GM10248 (cell line): ENCODE results near the gene CRADD.

Experiments used
- CTCF ChIA-PET: fragments of 300-600 bp; sonication (Branson Sonifier 250); formaldehyde crosslinking; extraction: SDS; loops from one replicate; lab custom pipeline; 2021; ENCODE audit warnings: antibody characterized with exemption; lab: Yijun Ruan, JAX
- POLR2A ChIA-PET: fragments of 350-650 bp; sonication (Branson Sonifier 250); formaldehyde crosslinking; extraction: SDS; loops from one replicate; lab custom pipeline; 2020; ENCODE audit warnings: antibody characterized with exemption; lab: Yijun Ruan, JAX
- DNase-seq: peaks from one replicate; pipeline ENCODE4 v3.0.0; 2012; ENCODE audit errors: extremely low spot score
- CTCF ChIP-seq: IDR thresholded peaks from 2 replicates; pipeline ENCODE4 v1.5.1; 2012; ENCODE audit warnings: mild to moderate bottlenecking, low read depth; ENCODE audit errors: extremely low read depth, missing control alignments, control extremely low read depth

CRADD gene

DNA sequence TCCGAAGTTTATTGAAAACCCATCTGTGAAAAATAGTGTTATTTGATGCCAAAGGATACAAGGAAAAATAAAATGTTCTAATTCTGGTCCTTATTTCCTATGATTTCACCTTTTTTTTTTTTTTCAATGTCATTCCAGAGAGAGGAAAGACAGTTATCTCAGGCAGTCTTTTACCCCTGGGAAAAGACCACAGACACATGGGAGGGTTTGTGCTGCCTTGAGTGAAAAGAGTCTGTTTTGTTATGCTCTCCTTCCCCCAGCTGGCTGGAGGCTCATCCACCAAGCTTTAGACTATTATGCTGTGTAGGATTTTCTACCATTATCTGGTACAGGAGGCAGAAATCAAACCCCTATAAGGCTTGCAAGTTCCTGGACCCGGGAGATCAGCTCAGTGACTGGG, 151.8 kb downstream of the CRADD start:
- no peak for TF ChIP-seq CTCF
- no peak for DNase-seq
- POLR2A ChIA-PET = no interaction called here
- CTCF ChIA-PET = interaction anchor here (1.3 to 3.4 kb wide), 5 partner anchors 10 to 273 kb away, joined by 4 to 12 read pairs (median 4); no protein-coding TSS in a partner anchor

DNA sequence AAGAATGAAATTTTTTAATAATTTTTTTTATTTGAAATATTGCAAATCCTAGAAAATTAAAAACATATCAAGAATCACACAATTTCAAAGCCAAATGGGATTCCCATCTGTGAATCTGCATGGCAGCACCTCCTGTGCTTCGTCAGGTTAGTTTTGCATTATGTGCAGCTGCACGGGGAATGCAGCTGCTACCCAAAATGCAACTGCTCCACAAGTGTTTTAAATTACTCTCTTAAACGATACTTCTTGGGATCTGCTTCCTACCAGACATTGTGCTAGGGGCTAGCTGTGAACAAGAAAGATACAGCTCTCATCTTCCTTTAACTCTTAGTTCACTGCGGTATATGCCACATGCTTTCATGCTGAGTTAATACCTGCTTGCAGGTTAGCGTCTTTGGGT, 154.2 kb downstream of the CRADD start:
- CTCF ChIA-PET = interaction anchor here (1.2 to 3.4 kb wide), 2 partner anchors 8 kb away, joined by 3 to 12 read pairs; no protein-coding TSS in a partner anchor
- no peak for TF ChIP-seq CTCF
- no peak for DNase-seq
- POLR2A ChIA-PET = no interaction called here

DNA sequence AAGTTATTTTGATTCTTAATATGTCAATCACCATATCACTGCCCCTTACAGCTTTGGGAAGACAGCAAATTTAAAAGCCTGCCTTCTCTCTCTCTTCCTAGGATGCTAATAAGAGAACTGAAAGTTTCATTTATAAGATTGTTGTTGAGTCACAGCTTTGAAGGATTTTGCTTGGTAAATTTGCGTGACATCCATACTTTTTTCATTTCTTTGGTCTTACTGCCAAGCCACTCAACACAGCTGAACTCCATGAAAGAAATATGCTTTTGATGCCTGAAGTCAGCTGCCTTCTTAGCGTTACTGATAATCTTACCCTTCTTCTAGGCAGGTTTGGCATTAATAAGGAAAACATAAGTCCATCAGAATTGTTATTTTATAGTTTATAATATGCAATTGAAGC, 155.0 kb downstream of the CRADD start:
- no peak for TF ChIP-seq CTCF
- POLR2A ChIA-PET = no interaction called here
- CTCF ChIA-PET = interaction anchor here (1.2 kb wide), 1 partner anchor 9 kb away, joined by 3 read pairs; no protein-coding TSS in a partner anchor
- no peak for DNase-seq

DNA sequence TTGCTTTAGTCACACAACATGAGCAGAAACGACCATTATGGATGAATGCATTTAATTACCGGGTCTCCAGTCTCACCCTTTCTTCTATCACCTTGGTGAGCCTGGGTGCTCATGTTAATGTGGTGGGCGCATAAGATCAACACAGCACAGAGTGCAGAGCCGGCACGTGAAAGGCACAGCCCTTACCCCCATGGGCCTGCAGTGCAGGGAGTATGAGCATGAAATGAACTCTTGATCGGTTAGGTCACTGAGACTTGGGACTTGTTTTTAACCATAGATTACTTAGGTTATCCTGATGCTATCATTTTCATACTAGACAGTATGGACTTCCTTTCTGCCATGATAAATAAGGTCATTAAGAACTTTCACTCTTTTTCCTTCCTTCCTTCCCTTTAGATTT, 156.8 kb downstream of the CRADD start:
- ChIA-PET CTCF (no interaction called here), POLR2A (no interaction called here)
- DNase-seq = no peak
- TF ChIP-seq CTCF = no peak

GRCh38 chr12:93836620-93837260, 159.6 kb downstream of the CRADD start:
- DNase-seq = no peak
- no peak for TF ChIP-seq CTCF
- CTCF ChIA-PET = no interaction called here
- POLR2A ChIA-PET = no interaction called here

DNA sequence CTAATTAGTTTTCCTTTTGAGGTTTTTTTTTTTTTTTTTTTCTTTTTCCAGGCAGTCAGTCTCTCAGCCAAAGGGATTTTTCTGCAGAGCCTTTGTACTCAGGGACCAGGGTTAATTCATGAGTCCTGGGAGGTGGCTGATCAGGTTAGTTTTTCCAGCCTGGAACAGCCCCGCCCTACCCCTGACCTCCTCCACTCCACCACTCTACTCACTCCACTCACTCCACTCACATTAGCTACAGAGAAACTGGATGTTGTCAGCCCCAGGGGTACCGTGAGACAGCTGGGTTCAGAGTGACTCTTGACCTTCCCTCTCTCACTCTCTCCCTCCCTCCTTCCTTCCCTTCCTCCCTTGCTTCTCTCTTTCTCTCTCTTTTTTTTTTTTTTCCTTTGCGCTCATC, 161.0 kb downstream of the CRADD start:
- POLR2A ChIA-PET = no interaction called here
- CTCF ChIA-PET = interaction anchor here (1.6 to 2.2 kb wide), 2 partner anchors 9 to 263 kb away, joined by 3 to 12 read pairs; no protein-coding TSS in a partner anchor
- no peak for TF ChIP-seq CTCF
- no peak for DNase-seq
